Liver (tissue), 9 donors: Measurements from ENCODE around the gene MEF2D. TPM values are rescaled to one million over a fixed set of nuclear protein-coding genes. Genes with fewer than 3 reads are reported as not detected.

Source experiments
- DNase-seq: peaks from one replicate; pipeline ENCODE4 v3.0.0-alpha.2; 2017; ENCODE audit warnings: low spot score
- H3K27ac ChIP-seq, 2 donors: one replicate each; pipeline ENCODE4 v1.7.0; 2013; ENCODE audit warnings: inconsistent platforms in 2 of 2, low read length in 2 of 2, control low read depth in 1 of 2, low read depth in 1 of 2, mild to moderate bottlenecking in 1 of 2
- H3K27me3 ChIP-seq, 4 donors: one replicate each; pipeline versions ENCODE4 v1.6.1 to v1.7.0; 2013; ENCODE audit warnings: low read length in 3 of 4, inconsistent platforms in 1 of 4, mild to moderate bottlenecking in 1 of 4, moderate library complexity in 1 of 4; ENCODE audit not compliant: control insufficient read depth in 4 of 4, insufficient read depth in 4 of 4
- H3K36me3 ChIP-seq, 4 donors: one replicate each; pipeline versions ENCODE4 v1.6.1 to v1.7.0; 2013; ENCODE audit warnings: low read length in 3 of 4, mild to moderate bottlenecking in 3 of 4, low read depth in 1 of 4, moderate library complexity in 1 of 4; ENCODE audit not compliant: control insufficient read depth in 4 of 4, insufficient read depth in 3 of 4
- H3K4me1 ChIP-seq, 4 donors: one replicate each; pipeline versions ENCODE4 v1.6.1 to v1.7.0; 2013; ENCODE audit warnings: low read length in 3 of 4, mild to moderate bottlenecking in 3 of 4, moderate library complexity in 1 of 4; ENCODE audit not compliant: control insufficient read depth in 4 of 4, insufficient read depth in 4 of 4
- H3K4me3 ChIP-seq, 3 donors: one replicate each; pipeline versions ENCODE4 v1.6.1 to v1.7.0; 2013; ENCODE audit warnings: low read length in 3 of 3, control low read depth in 1 of 3, low read depth in 1 of 3, mild to moderate bottlenecking in 1 of 3
- H3K9ac ChIP-seq, 2 donors: one replicate each; pipeline ENCODE4 v1.7.0; 2013; ENCODE audit warnings: low read length in 2 of 2, mild to moderate bottlenecking in 2 of 2, moderate library complexity in 2 of 2, control low read depth in 1 of 2, low read depth in 1 of 2
- H3K9me3 ChIP-seq, 4 donors: one replicate each; pipeline versions ENCODE4 v1.6.1 to v1.7.0; 2013; ENCODE audit warnings: low read length in 3 of 4; ENCODE audit not compliant: control insufficient read depth in 4 of 4
- EGR1 ChIP-seq, 2 donors: IDR thresholded peaks; 2 replicates each; pipeline ENCODE4 v1.6.1; 2016 to 2018; ENCODE audit warnings: antibody characterized with exemption in 2 of 2, low read depth in 2 of 2
- FOXA1 ChIP-seq: IDR thresholded peaks from 2 replicates; pipeline ENCODE4 v1.6.1; 2016; ENCODE audit warnings: antibody characterized with exemption
- FOXA2 ChIP-seq: IDR thresholded peaks from 2 replicates; pipeline ENCODE4 v1.6.1; 2016; ENCODE audit warnings: antibody characterized with exemption
- GABPA ChIP-seq, 2 donors: IDR thresholded peaks in 1 of 2; conservative IDR thresholded peaks in 1 of 2; 2 replicates each; pipeline ENCODE4 v1.6.1; 2016; ENCODE audit warnings: antibody characterized with exemption in 2 of 2, mild to moderate bottlenecking in 1 of 2, moderate library complexity in 1 of 2
- HNF4A ChIP-seq, 2 donors: conservative IDR thresholded peaks; 2 replicates each; pipeline ENCODE4 v1.6.1; 2016; ENCODE audit warnings: antibody characterized with exemption in 2 of 2, mild to moderate bottlenecking in 2 of 2
- HNF4G ChIP-seq: IDR thresholded peaks from 2 replicates; pipeline ENCODE4 v1.6.1; 2016; ENCODE audit warnings: antibody characterized with exemption
- JUND ChIP-seq, 2 donors: IDR thresholded peaks; 2 replicates each; pipeline ENCODE4 v1.6.1; 2016; ENCODE audit warnings: antibody characterized with exemption in 2 of 2
- NR2F2 ChIP-seq: IDR thresholded peaks from 2 replicates; pipeline ENCODE4 v1.6.1; 2016; ENCODE audit warnings: antibody characterized with exemption
- RXRA ChIP-seq, 2 donors: IDR thresholded peaks; 2 replicates each; pipeline ENCODE4 v1.6.1; 2017 to 2018; ENCODE audit warnings: antibody characterized with exemption in 2 of 2, mild to moderate bottlenecking in 1 of 2
- SP1 ChIP-seq: IDR thresholded peaks from 2 replicates; pipeline ENCODE4 v1.6.1; 2018; ENCODE audit warnings: antibody characterized with exemption, mild to moderate bottlenecking
- TAF1 ChIP-seq: conservative IDR thresholded peaks from 2 replicates; pipeline ENCODE4 v1.6.1; 2016; ENCODE audit warnings: antibody characterized with exemption, mild to moderate bottlenecking
- YY1 ChIP-seq: IDR thresholded peaks from 2 replicates; pipeline ENCODE4 v1.6.1; 2016; ENCODE audit warnings: antibody characterized with exemption, mild to moderate bottlenecking
- WGBS: extraction: QIAGEN DNeasy Blood & Tissue Kit; methylation state at CpG from one replicate; pipeline ENCODE4 v1.1.7; 2013; 5-methylcytosine and 5-hydroxymethylcytosine counted together
- polyA plus RNA-seq, 2 donors: library from polyadenylated mRNA; stranded (reverse) in 1 of 2; unstranded in 1 of 2; fragments of 200-250 nt in 1 of 2; fragments of >200 nt in 1 of 2; fragmentation: Nextera tagmentation in 1 of 2; extraction: Ambion mirVana in 1 of 2; gene quantifications; one replicate each; pipeline versions ENCODE4 v1.2.1 to v1.2.3, GENCODE V29; 2013 to 2015
- total RNA-seq, 2 donors: library from RNA; depleted of rRNA; stranded (reverse); fragments of >200 nt; gene quantifications; one replicate each; pipeline ENCODE4 v1.2.3, GENCODE V29; 2014
- TF ChIP-seq, protein P1 (sequence below): IDR thresholded peaks from 2 replicates; pipeline ENCODE4 v1.6.1; 2016; ENCODE audit warnings: antibody characterized with exemption, mild to moderate bottlenecking
- TF ChIP-seq, protein P2 (sequence below): IDR thresholded peaks from 2 replicates; pipeline ENCODE4 v1.6.1; 2016; ENCODE audit warnings: antibody characterized with exemption
- TF ChIP-seq, protein P3 (sequence below): IDR thresholded peaks from 2 replicates; pipeline ENCODE4 v1.6.1; 2016; ENCODE audit warnings: antibody characterized with exemption
- TF ChIP-seq, protein P4 (sequence below): fragments of 150-350 bp; IDR thresholded peaks from 2 replicates; pipeline ENCODE4 v1.5.1; 2017; ENCODE audit warnings: improper control_type of control experiment, low read depth, low read length; ENCODE audit not compliant: missing input control
- TF ChIP-seq, protein P5 (sequence below): IDR thresholded peaks from 2 replicates; pipeline ENCODE4 v1.6.1; 2016; ENCODE audit warnings: antibody characterized with exemption
- donor health status: healthy.
- donor health status: healthy.
- donor health status: healthy.
- donor health status: healthy.
- donor health status: healthy.

Gene MEF2D
- total and polyA plus RNA-seq, 4 donors: 3.4 to 7.6 (median 5.5) TPM

DNA sequence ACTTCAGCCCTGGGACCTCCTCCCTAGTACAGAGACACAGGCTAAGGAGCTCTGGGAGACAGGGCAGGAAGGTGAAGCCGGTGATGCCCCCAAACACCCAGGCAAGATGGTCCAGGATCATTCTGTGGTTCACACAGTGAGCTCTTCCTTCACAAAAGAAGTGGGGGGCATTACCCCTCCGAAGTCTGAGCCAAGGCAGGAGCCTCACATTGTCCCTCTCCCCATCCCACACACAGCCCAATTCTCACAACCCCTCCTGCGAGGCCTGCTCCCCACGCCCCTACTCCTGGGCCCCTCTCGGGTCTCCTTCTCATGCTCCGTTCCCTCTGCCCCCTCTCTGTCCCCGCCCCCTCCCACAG, 10.7 kb downstream of the MEF2D start (continued):
- TF ChIP-seq, protein P1, sequence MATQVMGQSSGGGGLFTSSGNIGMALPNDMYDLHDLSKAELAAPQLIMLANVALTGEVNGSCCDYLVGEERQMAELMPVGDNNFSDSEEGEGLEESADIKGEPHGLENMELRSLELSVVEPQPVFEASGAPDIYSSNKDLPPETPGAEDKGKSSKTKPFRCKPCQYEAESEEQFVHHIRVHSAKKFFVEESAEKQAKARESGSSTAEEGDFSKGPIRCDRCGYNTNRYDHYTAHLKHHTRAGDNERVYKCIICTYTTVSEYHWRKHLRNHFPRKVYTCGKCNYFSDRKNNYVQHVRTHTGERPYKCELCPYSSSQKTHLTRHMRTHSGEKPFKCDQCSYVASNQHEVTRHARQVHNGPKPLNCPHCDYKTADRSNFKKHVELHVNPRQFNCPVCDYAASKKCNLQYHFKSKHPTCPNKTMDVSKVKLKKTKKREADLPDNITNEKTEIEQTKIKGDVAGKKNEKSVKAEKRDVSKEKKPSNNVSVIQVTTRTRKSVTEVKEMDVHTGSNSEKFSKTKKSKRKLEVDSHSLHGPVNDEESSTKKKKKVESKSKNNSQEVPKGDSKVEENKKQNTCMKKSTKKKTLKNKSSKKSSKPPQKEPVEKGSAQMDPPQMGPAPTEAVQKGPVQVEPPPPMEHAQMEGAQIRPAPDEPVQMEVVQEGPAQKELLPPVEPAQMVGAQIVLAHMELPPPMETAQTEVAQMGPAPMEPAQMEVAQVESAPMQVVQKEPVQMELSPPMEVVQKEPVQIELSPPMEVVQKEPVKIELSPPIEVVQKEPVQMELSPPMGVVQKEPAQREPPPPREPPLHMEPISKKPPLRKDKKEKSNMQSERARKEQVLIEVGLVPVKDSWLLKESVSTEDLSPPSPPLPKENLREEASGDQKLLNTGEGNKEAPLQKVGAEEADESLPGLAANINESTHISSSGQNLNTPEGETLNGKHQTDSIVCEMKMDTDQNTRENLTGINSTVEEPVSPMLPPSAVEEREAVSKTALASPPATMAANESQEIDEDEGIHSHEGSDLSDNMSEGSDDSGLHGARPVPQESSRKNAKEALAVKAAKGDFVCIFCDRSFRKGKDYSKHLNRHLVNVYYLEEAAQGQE: no peak
- TF ChIP-seq EGR1 (IDR thresholded peaks at IDR 0.05; ENCODE audit: low read depth in 2 of 2): no peak
- TF ChIP-seq HNF4G: no peak
- no peak for TF ChIP-seq GABPA (IDR thresholded peaks at IDR 0.05 in 1 of 2, conservative IDR thresholded peaks at IDR 0.05 in 1 of 2)
- TF ChIP-seq RXRA (IDR thresholded peaks at IDR 0.05): no peak

DNA sequence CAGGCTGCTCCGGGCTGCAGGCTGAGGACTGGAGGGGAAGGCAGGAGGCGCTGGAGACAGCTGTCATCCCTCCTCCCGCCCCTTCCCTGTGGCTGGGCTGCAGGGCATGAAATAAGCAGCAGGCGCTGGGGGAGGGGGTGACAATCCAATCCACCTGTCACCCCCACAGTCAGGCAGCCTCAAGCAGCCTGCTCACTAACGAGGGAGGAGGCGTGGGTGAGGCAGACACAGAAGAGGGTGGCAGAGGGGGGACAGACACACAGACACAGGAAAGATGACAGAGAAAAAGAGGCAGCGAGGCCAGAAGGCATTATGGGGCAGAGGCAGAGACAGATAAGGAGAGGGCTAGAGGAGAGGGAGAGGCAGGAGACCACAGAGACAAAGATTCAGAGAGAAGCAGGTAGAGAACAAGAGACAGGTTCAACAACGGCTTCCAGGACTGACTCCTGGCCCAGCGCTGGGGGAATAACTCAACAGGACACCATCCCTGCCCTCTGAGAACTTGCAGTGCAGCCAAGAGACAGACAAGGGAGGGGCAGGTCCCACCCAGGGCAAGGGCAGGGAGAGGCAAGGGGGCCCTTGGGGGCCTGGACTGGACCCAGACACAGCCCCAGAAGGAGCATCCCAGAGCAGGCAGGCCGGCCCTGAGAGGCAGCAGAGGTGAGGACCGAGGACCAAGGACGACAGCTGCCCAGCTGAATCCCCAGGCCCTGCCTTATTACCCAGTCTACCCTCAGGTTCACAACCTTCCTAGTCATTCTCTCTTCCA, 11.2 kb downstream of the MEF2D start:
- Histone ChIP-seq H3K4me1 (peaks cover 17 to 62% (median 53%) of the 10 kb centered on the region in 4 donors), H3K36me3 (no peaks in the 10 kb centered on the region), H3K4me3 (no peak overlapping the region), H3K27me3 (no peaks in the 10 kb centered on the region), H3K27ac (peak overlapping the region; percentile 44 to 49), H3K9me3 (no peaks in the 10 kb centered on the region), H3K9ac (no peak overlapping the region)
- 62% methylated on average over 12 of the region's 12 CpGs for WGBS
- DNase-seq: no peak
- TF ChIP-seq, protein P2, sequence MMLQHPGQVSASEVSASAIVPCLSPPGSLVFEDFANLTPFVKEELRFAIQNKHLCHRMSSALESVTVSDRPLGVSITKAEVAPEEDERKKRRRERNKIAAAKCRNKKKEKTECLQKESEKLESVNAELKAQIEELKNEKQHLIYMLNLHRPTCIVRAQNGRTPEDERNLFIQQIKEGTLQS: no peak
- no peak for TF ChIP-seq FOXA1
- no peak for TF ChIP-seq RXRA (IDR thresholded peaks at IDR 0.05)
- TF ChIP-seq EGR1 (IDR thresholded peaks at IDR 0.05; ENCODE audit: low read depth in 2 of 2): no peak
- no peak for TF ChIP-seq GABPA (IDR thresholded peaks at IDR 0.05 in 1 of 2, conservative IDR thresholded peaks at IDR 0.05 in 1 of 2)
- TF ChIP-seq TAF1: no peak
- TF ChIP-seq YY1: no peak
- TF ChIP-seq HNF4A (conservative IDR thresholded peaks at IDR 0.05): no peak
- TF ChIP-seq HNF4G: no peak
- TF ChIP-seq, protein P3, sequence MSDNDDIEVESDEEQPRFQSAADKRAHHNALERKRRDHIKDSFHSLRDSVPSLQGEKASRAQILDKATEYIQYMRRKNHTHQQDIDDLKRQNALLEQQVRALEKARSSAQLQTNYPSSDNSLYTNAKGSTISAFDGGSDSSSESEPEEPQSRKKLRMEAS: no peak

DNA sequence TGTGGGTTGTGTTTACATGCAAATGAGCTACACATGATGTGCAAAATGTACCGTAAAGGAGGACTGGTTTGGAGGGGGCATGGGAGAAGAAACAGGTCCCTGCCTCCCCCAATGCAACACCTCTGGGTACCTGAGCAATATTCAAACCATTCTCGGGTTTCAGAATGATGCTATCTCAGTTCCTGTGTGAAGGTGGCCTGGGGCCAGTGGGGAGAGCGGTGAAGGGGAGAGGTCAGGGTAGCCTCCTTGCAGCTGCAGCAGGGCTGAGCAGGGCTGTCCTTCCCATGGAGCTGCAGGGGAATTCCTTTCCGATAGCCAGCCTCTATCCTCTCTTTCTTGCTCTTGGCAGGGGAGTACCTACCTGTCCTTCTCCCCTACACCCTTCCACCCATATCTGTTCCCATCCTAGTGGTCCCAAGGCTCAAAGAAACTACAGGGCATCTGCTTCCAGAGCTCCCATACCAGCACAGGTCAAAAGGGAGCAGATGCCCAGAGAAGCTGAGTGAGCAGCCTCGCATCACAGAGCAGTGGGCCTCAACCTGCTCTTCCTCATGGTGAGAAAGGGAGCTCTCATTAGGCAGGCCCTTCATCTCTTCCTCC, 11.9 kb downstream of the MEF2D start:
- H3K9me3 ChIP-seq: no peaks in the 10 kb centered on the region
- no peaks in the 10 kb centered on the region for H3K36me3 ChIP-seq
- no peaks in the 10 kb centered on the region for H3K27me3 ChIP-seq
- DNase-seq: no peak
- WGBS: 79% methylated on average over 5 of the region's 5 CpGs
- TF ChIP-seq RXRA (IDR thresholded peaks at IDR 0.05) (no peak), HNF4G (no peak), HNF4A (conservative IDR thresholded peaks at IDR 0.05) (no peak), NR2F2 (no peak), FOXA2 (no peak), JUND (IDR thresholded peaks at IDR 0.05) (no peak), TAF1 (no peak), SP1 (no peak)
- TF ChIP-seq, protein P4, sequence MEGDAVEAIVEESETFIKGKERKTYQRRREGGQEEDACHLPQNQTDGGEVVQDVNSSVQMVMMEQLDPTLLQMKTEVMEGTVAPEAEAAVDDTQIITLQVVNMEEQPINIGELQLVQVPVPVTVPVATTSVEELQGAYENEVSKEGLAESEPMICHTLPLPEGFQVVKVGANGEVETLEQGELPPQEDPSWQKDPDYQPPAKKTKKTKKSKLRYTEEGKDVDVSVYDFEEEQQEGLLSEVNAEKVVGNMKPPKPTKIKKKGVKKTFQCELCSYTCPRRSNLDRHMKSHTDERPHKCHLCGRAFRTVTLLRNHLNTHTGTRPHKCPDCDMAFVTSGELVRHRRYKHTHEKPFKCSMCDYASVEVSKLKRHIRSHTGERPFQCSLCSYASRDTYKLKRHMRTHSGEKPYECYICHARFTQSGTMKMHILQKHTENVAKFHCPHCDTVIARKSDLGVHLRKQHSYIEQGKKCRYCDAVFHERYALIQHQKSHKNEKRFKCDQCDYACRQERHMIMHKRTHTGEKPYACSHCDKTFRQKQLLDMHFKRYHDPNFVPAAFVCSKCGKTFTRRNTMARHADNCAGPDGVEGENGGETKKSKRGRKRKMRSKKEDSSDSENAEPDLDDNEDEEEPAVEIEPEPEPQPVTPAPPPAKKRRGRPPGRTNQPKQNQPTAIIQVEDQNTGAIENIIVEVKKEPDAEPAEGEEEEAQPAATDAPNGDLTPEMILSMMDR: no peak
- TF ChIP-seq, protein P5, sequence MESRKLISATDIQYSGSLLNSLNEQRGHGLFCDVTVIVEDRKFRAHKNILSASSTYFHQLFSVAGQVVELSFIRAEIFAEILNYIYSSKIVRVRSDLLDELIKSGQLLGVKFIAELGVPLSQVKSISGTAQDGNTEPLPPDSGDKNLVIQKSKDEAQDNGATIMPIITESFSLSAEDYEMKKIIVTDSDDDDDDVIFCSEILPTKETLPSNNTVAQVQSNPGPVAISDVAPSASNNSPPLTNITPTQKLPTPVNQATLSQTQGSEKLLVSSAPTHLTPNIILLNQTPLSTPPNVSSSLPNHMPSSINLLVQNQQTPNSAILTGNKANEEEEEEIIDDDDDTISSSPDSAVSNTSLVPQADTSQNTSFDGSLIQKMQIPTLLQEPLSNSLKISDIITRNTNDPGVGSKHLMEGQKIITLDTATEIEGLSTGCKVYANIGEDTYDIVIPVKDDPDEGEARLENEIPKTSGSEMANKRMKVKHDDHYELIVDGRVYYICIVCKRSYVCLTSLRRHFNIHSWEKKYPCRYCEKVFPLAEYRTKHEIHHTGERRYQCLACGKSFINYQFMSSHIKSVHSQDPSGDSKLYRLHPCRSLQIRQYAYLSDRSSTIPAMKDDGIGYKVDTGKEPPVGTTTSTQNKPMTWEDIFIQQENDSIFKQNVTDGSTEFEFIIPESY: no peak
- TF ChIP-seq, protein P1: no peak
- H3K4me1 ChIP-seq: peaks cover 15 to 59% (median 46%) of the 10 kb centered on the region in 4 donors
- no peak overlapping the region for H3K9ac ChIP-seq
- no peak overlapping the region for H3K4me3 ChIP-seq
- H3K27ac ChIP-seq: no peak overlapping the region
